Neural progenitor cell (in vitro differentiated cells): ENCODE data around the gene SPECC1L.
"Not testable (repeated sequence)": the region's sequence is repeated elsewhere in the genome, so short reads cannot be mapped to it uniquely, and the experiment has no call there.

ENCODE experiments used
- EZH2phosphoT487 ChIP-seq: fragments of 200-600 bp; sonication (generic); IDR thresholded peaks from 2 replicates; pipeline ENCODE4 v1.6.1; 2017; ENCODE audit warnings: antibody characterized with exemption
- TF ChIP-seq, protein P1 (sequence below): fragments of 200-600 bp; sonication (generic); IDR thresholded peaks from 2 replicates; pipeline ENCODE4 v1.5.1; 2017; ENCODE audit warnings: antibody characterized with exemption, mild to moderate bottlenecking

DNA sequence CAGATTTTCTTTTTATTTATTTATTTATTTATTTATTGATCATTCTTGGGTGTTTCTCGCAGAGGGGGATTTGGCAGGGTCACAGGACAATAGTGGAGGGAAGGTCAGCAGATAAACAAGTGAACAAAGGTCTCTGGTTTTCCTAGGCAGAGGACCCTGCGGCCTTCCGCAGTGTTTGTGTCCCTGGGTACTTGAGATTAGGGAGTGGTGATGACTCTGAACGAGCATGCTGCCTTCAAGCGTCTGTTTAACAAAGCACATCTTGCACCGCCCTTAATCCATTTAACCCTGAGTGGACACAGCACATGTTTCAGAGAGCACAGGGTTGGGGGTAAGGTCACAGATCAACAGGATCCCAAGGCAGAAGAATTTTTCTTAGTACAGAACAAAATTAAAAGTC is 45.6 kb downstream of the SPECC1L start:
- TF ChIP-seq, protein P1, sequence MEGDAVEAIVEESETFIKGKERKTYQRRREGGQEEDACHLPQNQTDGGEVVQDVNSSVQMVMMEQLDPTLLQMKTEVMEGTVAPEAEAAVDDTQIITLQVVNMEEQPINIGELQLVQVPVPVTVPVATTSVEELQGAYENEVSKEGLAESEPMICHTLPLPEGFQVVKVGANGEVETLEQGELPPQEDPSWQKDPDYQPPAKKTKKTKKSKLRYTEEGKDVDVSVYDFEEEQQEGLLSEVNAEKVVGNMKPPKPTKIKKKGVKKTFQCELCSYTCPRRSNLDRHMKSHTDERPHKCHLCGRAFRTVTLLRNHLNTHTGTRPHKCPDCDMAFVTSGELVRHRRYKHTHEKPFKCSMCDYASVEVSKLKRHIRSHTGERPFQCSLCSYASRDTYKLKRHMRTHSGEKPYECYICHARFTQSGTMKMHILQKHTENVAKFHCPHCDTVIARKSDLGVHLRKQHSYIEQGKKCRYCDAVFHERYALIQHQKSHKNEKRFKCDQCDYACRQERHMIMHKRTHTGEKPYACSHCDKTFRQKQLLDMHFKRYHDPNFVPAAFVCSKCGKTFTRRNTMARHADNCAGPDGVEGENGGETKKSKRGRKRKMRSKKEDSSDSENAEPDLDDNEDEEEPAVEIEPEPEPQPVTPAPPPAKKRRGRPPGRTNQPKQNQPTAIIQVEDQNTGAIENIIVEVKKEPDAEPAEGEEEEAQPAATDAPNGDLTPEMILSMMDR, result not testable (repeated sequence)
- not testable (repeated sequence) for TF ChIP-seq EZH2phosphoT487
